Stomach (tissue), 4 donors: ENCODE measurements around the gene PLCH1.

ENCODE experiments used
- POLR2A ChIP-seq, 4 donors: fragments of 450-650 bp; IDR thresholded peaks; one replicate each; pipeline ENCODE4 v1.6.1; 2016; ENCODE audit warnings: antibody characterized with exemption in 4 of 4, control low read depth in 2 of 4, mild to moderate bottlenecking in 1 of 4, moderate library complexity in 1 of 4
- TF ChIP-seq, protein P1 (sequence below), 7 experiments: fragments of 450-650 bp in 4 of 7; fragments of 200-600 bp in 3 of 7; sonication (generic) in 3 of 7; IDR thresholded peaks; one replicate each; pipeline ENCODE4 v1.5.1; 2016 to 2019; ENCODE audit warnings: antibody characterized with exemption in 7 of 7, control low read depth in 2 of 7, mild to moderate bottlenecking in 1 of 7

DNA sequence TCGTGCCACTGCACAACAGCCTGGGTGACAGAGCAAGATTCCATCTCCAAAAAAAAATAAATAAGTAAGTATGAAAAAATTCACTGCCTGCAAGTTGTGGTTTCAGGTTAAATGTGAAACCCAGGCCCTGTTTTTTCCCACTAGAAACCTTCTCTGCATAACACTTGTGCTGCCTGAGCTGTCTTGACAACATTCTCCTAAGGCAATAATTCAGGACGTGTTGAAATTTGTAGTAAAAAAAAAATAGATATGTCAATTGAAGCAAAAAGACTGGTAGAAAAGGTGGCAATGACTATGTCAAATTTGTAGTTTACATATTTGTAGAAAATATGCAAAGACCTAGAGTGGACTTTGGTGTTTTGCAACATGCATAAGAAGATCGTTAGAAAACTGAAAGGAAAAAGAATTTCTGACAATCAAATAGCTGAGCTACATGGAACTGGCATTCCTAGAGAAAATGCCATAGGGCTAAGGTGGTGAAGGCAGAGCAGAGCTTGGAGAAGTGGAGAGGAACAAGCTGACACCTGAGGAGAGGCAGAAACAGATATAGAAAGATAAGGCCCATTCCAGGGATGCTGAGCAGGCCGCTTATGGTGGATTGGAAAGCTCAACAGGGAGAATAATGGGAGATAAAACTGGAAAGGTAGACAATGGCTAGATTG is 150.2 kb downstream of the PLCH1 start:
- TF ChIP-seq, protein P1, sequence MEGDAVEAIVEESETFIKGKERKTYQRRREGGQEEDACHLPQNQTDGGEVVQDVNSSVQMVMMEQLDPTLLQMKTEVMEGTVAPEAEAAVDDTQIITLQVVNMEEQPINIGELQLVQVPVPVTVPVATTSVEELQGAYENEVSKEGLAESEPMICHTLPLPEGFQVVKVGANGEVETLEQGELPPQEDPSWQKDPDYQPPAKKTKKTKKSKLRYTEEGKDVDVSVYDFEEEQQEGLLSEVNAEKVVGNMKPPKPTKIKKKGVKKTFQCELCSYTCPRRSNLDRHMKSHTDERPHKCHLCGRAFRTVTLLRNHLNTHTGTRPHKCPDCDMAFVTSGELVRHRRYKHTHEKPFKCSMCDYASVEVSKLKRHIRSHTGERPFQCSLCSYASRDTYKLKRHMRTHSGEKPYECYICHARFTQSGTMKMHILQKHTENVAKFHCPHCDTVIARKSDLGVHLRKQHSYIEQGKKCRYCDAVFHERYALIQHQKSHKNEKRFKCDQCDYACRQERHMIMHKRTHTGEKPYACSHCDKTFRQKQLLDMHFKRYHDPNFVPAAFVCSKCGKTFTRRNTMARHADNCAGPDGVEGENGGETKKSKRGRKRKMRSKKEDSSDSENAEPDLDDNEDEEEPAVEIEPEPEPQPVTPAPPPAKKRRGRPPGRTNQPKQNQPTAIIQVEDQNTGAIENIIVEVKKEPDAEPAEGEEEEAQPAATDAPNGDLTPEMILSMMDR (IDR thresholded peaks at IDR 0.05) = no peak
- TF ChIP-seq POLR2A (IDR thresholded peaks at IDR 0.05) = no peak
